K562 (cell line): Measurements from ENCODE around the gene DNMT1. TPM values are rescaled to one million over a fixed set of nuclear protein-coding genes. Genes with fewer than 3 reads are reported as not detected.
A peak's percentile ranks its signal among the peaks of the same experiment; 100 is the strongest.

Source experiments
- ATF6 ChIP-seq: sonication (generic); formaldehyde crosslinking; IDR thresholded peaks from 2 replicates; pipeline ENCODE4 v1.4.0; 2020; ENCODE audit warnings: mild to moderate bottlenecking, missing genetic modification reagents
- CBFB ChIP-seq: sonication (generic); formaldehyde crosslinking; IDR thresholded peaks from 2 replicates; pipeline ENCODE4 v1.4.0; 2020; ENCODE audit warnings: mild to moderate bottlenecking, missing genetic modification reagents
- CHD2 ChIP-seq: IDR thresholded peaks from 2 replicates; pipeline ENCODE4 v1.6.1; 2011; ENCODE audit warnings: low read depth, low read length
- COPS2 ChIP-seq: fragments of 450-650 bp; conservative IDR thresholded peaks from 2 replicates; pipeline ENCODE4 v1.6.1; 2016; ENCODE audit warnings: mild to moderate bottlenecking, moderate library complexity
- DLX4 ChIP-seq: fragments of 250-450 bp; sonication (Bioruptor Pico); IDR thresholded peaks from 2 replicates; pipeline ENCODE4 v1.6.1; 2021; ENCODE audit warnings: mild to moderate bottlenecking
- E4F1 ChIP-seq: fragments of 250-450 bp; sonication (Bioruptor Pico); IDR thresholded peaks from 2 replicates; pipeline ENCODE4 v1.5.0; 2021; ENCODE audit warnings: mild to moderate bottlenecking, borderline replicate concordance
- ESRRA ChIP-seq: fragments of 450-650 bp; IDR thresholded peaks from 2 replicates; pipeline ENCODE4 v1.6.1; 2014; ENCODE audit warnings: low read depth, mild to moderate bottlenecking, moderate library complexity, borderline replicate concordance
- JUN ChIP-seq, 2 experiments: sonication (generic) in 1 of 2; formaldehyde crosslinking in 1 of 2; IDR thresholded peaks; 2 replicates each; pipeline versions ENCODE4 v1.6.1 to v1.8.0; 2012 to 2022; ENCODE audit warnings: borderline replicate concordance in 2 of 2, mild to moderate bottlenecking in 2 of 2, improper control_type of control experiment in 1 of 2, low read depth in 1 of 2, low read length in 1 of 2, missing genetic modification reagents in 1 of 2
- KLF16 ChIP-seq: IDR thresholded peaks from 2 replicates; pipeline ENCODE4 v1.6.1; 2016; ENCODE audit warnings: antibody characterized with exemption
- NR4A1 ChIP-seq, 2 experiments: fragments of 250-450 bp in 1 of 2; fragments of 450-650 bp in 1 of 2; sonication (Bioruptor Pico) in 1 of 2; IDR thresholded peaks; 2 replicates each; pipeline versions ENCODE4 v1.4.0 to v1.6.1; 2016 to 2020; ENCODE audit warnings: mild to moderate bottlenecking in 2 of 2, missing compliant biosample characterization in 1 of 2, missing genetic modification characterization in 1 of 2, moderate library complexity in 1 of 2
- PHF20 ChIP-seq: fragments of 450-650 bp; IDR thresholded peaks from 2 replicates; pipeline ENCODE4 v1.6.1; 2018; ENCODE audit not compliant: partially characterized antibody
- RBFOX2 ChIP-seq: fragments of 200-400 bp; formaldehyde crosslinking; IDR thresholded peaks from 2 replicates; pipeline ENCODE4 v1.6.1; 2017; ENCODE audit warnings: low read depth, mild to moderate bottlenecking, low read length, moderate library complexity
- RBM22 ChIP-seq: fragments of 200-400 bp; formaldehyde crosslinking; IDR thresholded peaks from 2 replicates; pipeline ENCODE4 v1.6.1; 2018; ENCODE audit warnings: low read length, low read depth; ENCODE audit not compliant: poor library complexity, severe bottlenecking
- SMAD2 ChIP-seq: fragments of 150-350 bp; IDR thresholded peaks from 2 replicates; pipeline ENCODE4 v1.6.1; 2014; ENCODE audit warnings: low read depth, mild to moderate bottlenecking, low read length
- USF2 ChIP-seq: sonication (generic); formaldehyde crosslinking; IDR thresholded peaks from 2 replicates; pipeline ENCODE4 v1.5.0; 2020; ENCODE audit warnings: missing genetic modification reagents
- ZMIZ1 ChIP-seq, 2 experiments: fragments of 150-350 bp in 1 of 2; IDR thresholded peaks; 2 replicates each; pipeline ENCODE4 v1.6.1; 2012 to 2016; ENCODE audit warnings: low read depth in 2 of 2, low read length in 2 of 2, mild to moderate bottlenecking in 1 of 2, moderate library complexity in 1 of 2
- ZNF668 ChIP-seq: fragments of 250-450 bp; sonication (Bioruptor Pico); IDR thresholded peaks from 2 replicates; pipeline ENCODE4 v1.8.0; 2022; ENCODE audit warnings: mild to moderate bottlenecking, inconsistent platforms
- polyA plus RNA-seq, 8 experiments: library from polyadenylated mRNA; depleted of rRNA in 4 of 8; stranded (reverse) in 5 of 8; unstranded in 3 of 8; fragments of >200 nt; fragmentation: Nextera tagmentation in 2 of 8; fragmentation: Illumina TruSeq in 1 of 8; extraction: Ambion mirVana in 2 of 8; extraction: Trizol in 1 of 8; gene quantifications; 2 replicates each; pipeline versions ENCODE4 v1.2.1 to v1.2.3, GENCODE V29; 2011 to 2014; ENCODE audit warnings: inconsistent platforms in 1 of 8, missing spikeins in 1 of 8
- total RNA-seq, 7 experiments: library from RNA; depleted of rRNA in 6 of 7; stranded (reverse); fragments of >200 nt in 6 of 7; fragmentation: Illumina TruSeq in 2 of 7; extraction: Trizol in 2 of 7; gene quantifications; 2 replicates each; pipeline versions ENCODE4 v1.2.1 to v1.2.3, GENCODE V29; 2011 to 2021; ENCODE audit warnings: low replicate concordance in 1 of 7

The DNMT1 gene
- total and polyA plus RNA-seq, 9 of the 15 experiments (the other 6 are each of a cell fraction or from before 2014, with no cell fraction given), result 80.1 to 271 (median 121) TPM

GRCh38 chr19:10106100-10106936 is 88.4 kb downstream of the DNMT1 start, which contains the start of gene PPAN (continued):
- no peak for TF ChIP-seq E4F1 (CRISPR knock-in tag)
- TF ChIP-seq ZNF668 (CRISPR knock-in tag), result no peak
- TF ChIP-seq USF2 (CRISPR knock-in tag), result no peak
- TF ChIP-seq ESRRA, result peak; percentile 90
- TF ChIP-seq ZMIZ1 (IDR thresholded peaks at IDR 0.05; ENCODE audit: low read depth in 2 of 2, low read length in 2 of 2), result no peak
- TF ChIP-seq CHD2, result peak; percentile 85
- TF ChIP-seq COPS2, result no peak
- no peak for TF ChIP-seq NR4A1 (CRISPR knock-in tag; IDR thresholded peaks at IDR 0.05)
- TF ChIP-seq NR4A1 (tag; IDR thresholded peaks at IDR 0.05), result no peak
- peak; percentile 99 for TF ChIP-seq PHF20
- TF ChIP-seq CBFB (CRISPR knock-in tag), result no peak
- no peak for TF ChIP-seq ATF6
- peak; percentile 100 for TF ChIP-seq RBM22
- no peak for TF ChIP-seq KLF16
- no peak for TF ChIP-seq SMAD2
- no peak for TF ChIP-seq DLX4 (CRISPR knock-in tag)
- TF ChIP-seq RBFOX2, result peak; percentile 95
- TF ChIP-seq JUN (IDR thresholded peaks at IDR 0.05; ENCODE audit: borderline replicate concordance, low read depth, low read length), result peak; percentile 85; the same call in 1 of the 2 replicates
- TF ChIP-seq JUN (CRISPR knock-in tag; IDR thresholded peaks at IDR 0.05; ENCODE audit: borderline replicate concordance), result no peak
